GM12878 (cell line): ENCODE results near the gene AP4E1. TPM values are rescaled to one million over a fixed set of nuclear protein-coding genes. Genes with fewer than 3 reads are reported as not detected.

Source experiments
- ATAC-seq: fragments of 200-7000 bp; cut with Tn5 transposase; 3 replicates; pipeline ENCODE4 v1.9.1; 2020; ENCODE audit warnings: mild to moderate bottlenecking, moderate library complexity
- BruUV-seq: library from RNA; stranded (reverse); fragments of 400-500 nt; replicated peaks from 2 replicates; lab custom pipeline; 2021; lab: Mats Ljungman, UMichigan
- CTCF ChIA-PET: fragments of 300-600 bp; sonication (Branson Sonifier 250); formaldehyde crosslinking; extraction: SDS; loops from one replicate; lab custom pipeline; 2021; ENCODE audit warnings: inconsistent platforms; lab: Yijun Ruan, JAX
- POLR2A ChIA-PET: fragments of 350-600 bp; formaldehyde crosslinking; extraction: SDS; loops from one replicate; lab custom pipeline; 2021; ENCODE audit warnings: inconsistent platforms; lab: Charles Lee
- RAD21 ChIA-PET: fragments of 300-600 bp; sonication (Branson Sonifier 250); formaldehyde crosslinking; loops from one replicate; lab custom pipeline; 2023; ENCODE audit warnings: antibody characterized with exemption; ENCODE audit not compliant: unreplicated experiment; lab: Charles Lee
- SMC1A ChIA-PET: fragments of 300-600 bp; sonication (Branson Sonifier 250); formaldehyde crosslinking; loops from one replicate; lab custom pipeline; 2023; ENCODE audit not compliant: unreplicated experiment, uncharacterized antibody; lab: Charles Lee
- DNase-seq: peaks from one replicate; pipeline ENCODE4 v3.0.0-alpha.2; 2011; ENCODE audit warnings: low read depth, low spot score
- FAIRE-seq: peaks from 3 replicates; lab custom pipeline; 2011; peaks lifted over from hg19 to GRCh38; lab: Jason Lieb, UNC
- H2AFZ ChIP-seq: 2 replicates; pipeline ENCODE4 v1.6.0; 2011; ENCODE audit warnings: low read depth, low read length, control low read depth; ENCODE audit not compliant: control insufficient read depth
- H3K27ac ChIP-seq: 2 replicates; pipeline ENCODE4 v1.5.1; 2011; ENCODE audit warnings: control low read depth; ENCODE audit not compliant: control insufficient read depth, insufficient read depth
- H3K27me3 ChIP-seq, 2 experiments: replicated peaks in 1 of 2; 2 replicates each; pipeline versions ENCODE4 v1.6.0 to v1.6.1; 2011; ENCODE audit warnings: low read length in 1 of 2; ENCODE audit not compliant: control insufficient read depth in 2 of 2, insufficient read depth in 2 of 2
- H3K36me3 ChIP-seq, 2 experiments: 2 replicates each; pipeline ENCODE4 v1.5.1; 2011; ENCODE audit warnings: low read length in 1 of 2; ENCODE audit not compliant: control insufficient read depth in 2 of 2, insufficient read depth in 2 of 2
- H3K4me1 ChIP-seq: 2 replicates; pipeline ENCODE4 v1.6.1; 2011; ENCODE audit warnings: mild to moderate bottlenecking, low read length, moderate library complexity, mixed read lengths; ENCODE audit not compliant: control insufficient read depth, insufficient read depth
- H3K4me2 ChIP-seq: 2 replicates; pipeline ENCODE4 v1.6.0; 2011; ENCODE audit warnings: control low read depth; ENCODE audit not compliant: control insufficient read depth, insufficient read depth
- H3K4me3 ChIP-seq: fragments of 200-600 bp; sonication (generic); 2 replicates; pipeline ENCODE4 v1.5.1; 2016
- H3K79me2 ChIP-seq: 2 replicates; pipeline ENCODE4 v1.6.0; 2011; ENCODE audit warnings: low read length; ENCODE audit not compliant: control insufficient read depth, insufficient read depth
- H3K9ac ChIP-seq: 2 replicates; pipeline ENCODE4 v1.8.0; 2011; ENCODE audit warnings: low read length, control low read depth, mixed read lengths; ENCODE audit not compliant: control insufficient read depth, insufficient read depth
- H3K9me3 ChIP-seq: replicated peaks from 3 replicates; pipeline ENCODE4 v1.5.1; 2011; ENCODE audit warnings: mild to moderate bottlenecking, low read length; ENCODE audit not compliant: control insufficient read depth, insufficient read depth
- H4K20me1 ChIP-seq: 2 replicates; pipeline ENCODE4 v1.6.0; 2011; ENCODE audit not compliant: control insufficient read depth, insufficient read depth
- BMI1 ChIP-seq: fragments of 450-650 bp; IDR thresholded peaks from 2 replicates; pipeline ENCODE4 v1.6.1; 2016; ENCODE audit warnings: mild to moderate bottlenecking, moderate library complexity, borderline replicate concordance
- EP300 ChIP-seq, 2 experiments: fragments of 150-350 bp in 1 of 2; IDR thresholded peaks; 2 replicates each; pipeline ENCODE4 v1.6.1; 2011 to 2012; ENCODE audit warnings: low read depth in 2 of 2, low read length in 2 of 2, borderline replicate concordance in 1 of 2, improper control_type of control experiment in 1 of 2, inconsistent platforms in 1 of 2; ENCODE audit not compliant: control insufficient read depth in 1 of 2
- MTA2 ChIP-seq: fragments of 450-650 bp; IDR thresholded peaks from 2 replicates; pipeline ENCODE4 v1.6.1; 2016; ENCODE audit warnings: low read depth, mild to moderate bottlenecking, moderate library complexity
- NFYB ChIP-seq: IDR thresholded peaks from 2 replicates; pipeline ENCODE4 v1.6.1; 2011; ENCODE audit warnings: low read depth, mild to moderate bottlenecking, low read length, improper control_type of control experiment, moderate library complexity; ENCODE audit not compliant: insufficient read depth
- POLR2AphosphoS2 ChIP-seq: IDR thresholded peaks from 2 replicates; pipeline ENCODE4 v1.6.1; 2011; ENCODE audit warnings: low read depth, mild to moderate bottlenecking, low read length, improper control_type of control experiment, moderate library complexity
- RBBP5 ChIP-seq: fragments of 200-600 bp; sonication (generic); conservative IDR thresholded peaks from 2 replicates; pipeline ENCODE4 v1.6.1; 2016
- SIX5 ChIP-seq: IDR thresholded peaks from 2 replicates; pipeline ENCODE4 v1.6.1; 2011; ENCODE audit warnings: mild to moderate bottlenecking, low read depth, low read length, moderate library complexity; ENCODE audit not compliant: severe bottlenecking
- SMARCA5 ChIP-seq: fragments of 450-650 bp; IDR thresholded peaks from 2 replicates; pipeline ENCODE4 v1.6.1; 2017; ENCODE audit warnings: mild to moderate bottlenecking
- SMC3 ChIP-seq: IDR thresholded peaks from 2 replicates; pipeline ENCODE4 v1.6.1; 2011; ENCODE audit warnings: low read length, improper control_type of control experiment, borderline replicate concordance
- SP1 ChIP-seq: IDR thresholded peaks from one replicate; pipeline ENCODE4 v1.6.1; 2011; ENCODE audit warnings: low read depth, low read length
- STAT1 ChIP-seq: fragments of 450-650 bp; conservative IDR thresholded peaks from 2 replicates; pipeline ENCODE4 v1.6.1; 2014; ENCODE audit warnings: antibody characterized with exemption, mild to moderate bottlenecking
- YBX1 ChIP-seq: fragments of 450-650 bp; IDR thresholded peaks from 2 replicates; pipeline ENCODE4 v1.6.1; 2016; ENCODE audit warnings: antibody characterized with exemption
- ZSCAN29 ChIP-seq: fragments of 450-650 bp; IDR thresholded peaks from 2 replicates; pipeline ENCODE4 v1.6.1; 2017; ENCODE audit warnings: mild to moderate bottlenecking, moderate library complexity
- WGBS: methylation state at CpG from one replicate; pipeline ENCODE4 v1.1.6; 2016; ENCODE audit warnings: low lambda C conversion rate; ENCODE audit not compliant: insufficient replicate concordance, insufficient coverage; ENCODE audit errors: missing lambda C conversion rate; 5-methylcytosine and 5-hydroxymethylcytosine counted together
- in situ Hi-C: fragments of 300-500 bp; cut with MboI; formaldehyde crosslinking; loops from 9 replicates; pipeline ENCODE4 v1.14.3; 2018; ENCODE audit warnings: mixed read lengths
- intact Hi-C: fragments of 100-400 bp; cut with micrococcal nuclease; formaldehyde crosslinking; loops from one replicate; pipeline ENCODE4 v1.14.2; 2022; ENCODE audit not compliant: unreplicated experiment
- polyA plus RNA-seq, 11 experiments: library from polyadenylated mRNA; depleted of rRNA in 4 of 11; unstranded in 6 of 11; stranded (reverse) in 5 of 11; fragments of >200 nt; fragmentation: Nextera tagmentation in 4 of 11; fragmentation: Illumina TruSeq in 1 of 11; extraction: Ambion mirVana in 4 of 11; extraction: Trizol in 1 of 11; gene quantifications; 1 replicate in 1 of 11; 2 replicates in 10 of 11; pipeline versions ENCODE4 v1.2.1 to v1.2.3, GENCODE V29; 2011 to 2016; ENCODE audit warnings: inconsistent platforms in 2 of 11, missing spikeins in 2 of 11, low read depth in 1 of 11
- total RNA-seq, 4 experiments: library from RNA; depleted of rRNA in 3 of 4; stranded (reverse); fragments of >200 nt in 3 of 4; fragmentation: Illumina TruSeq in 1 of 4; extraction: Trizol in 1 of 4; gene quantifications; 2 replicates each; pipeline versions ENCODE4 v1.2.1 to v1.2.3, GENCODE V29; 2013 to 2021
- TF ChIP-seq, protein P1 (sequence below): IDR thresholded peaks from 2 replicates; pipeline ENCODE4 v1.6.1; 2012; ENCODE audit warnings: low read length, inconsistent platforms

AP4E1 gene
- total and polyA plus RNA-seq, 10 of the 15 experiments (the other 5 are each of a cell fraction or from before 2014, with no cell fraction given) = 1.2 to 11.4 (median 6.7) TPM

DNA sequence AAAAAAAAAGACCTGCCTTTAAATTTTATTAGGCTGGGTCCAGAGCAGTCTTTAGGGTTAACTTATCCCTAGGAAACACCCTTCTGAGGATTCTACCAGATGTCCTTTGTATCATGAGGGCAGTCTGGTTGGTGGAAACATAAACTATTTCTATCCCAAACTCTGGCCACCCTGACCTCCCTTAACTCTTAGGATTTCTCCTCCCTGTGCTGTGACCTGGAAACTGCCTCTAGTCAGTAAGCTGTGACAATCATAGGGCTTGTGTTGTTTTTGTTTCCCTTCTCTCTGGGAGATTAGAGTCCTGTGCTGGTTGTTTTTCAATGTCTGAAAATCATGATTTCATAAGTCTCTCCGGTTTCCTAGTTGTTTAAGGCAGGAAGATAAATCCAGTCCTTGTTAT lies 108.1 kb downstream of the AP4E1 start:
- ATAC-seq (no peak), DNase-seq (no peak), FAIRE-seq (no peak)
- TF ChIP-seq SMARCA5 = no peak
- TF ChIP-seq EP300 (IDR thresholded peaks at IDR 0.05; ENCODE audit: borderline replicate concordance in 1 of 2, control insufficient read depth in 1 of 2, low read depth in 2 of 2, low read length in 2 of 2) = no peak
- no peak for TF ChIP-seq MTA2
- no peak for TF ChIP-seq SMC3
- TF ChIP-seq POLR2AphosphoS2 = no peak
- TF ChIP-seq ZSCAN29 = no peak
- TF ChIP-seq BMI1 = no peak
- TF ChIP-seq SIX5 = no peak
- TF ChIP-seq, protein P1, sequence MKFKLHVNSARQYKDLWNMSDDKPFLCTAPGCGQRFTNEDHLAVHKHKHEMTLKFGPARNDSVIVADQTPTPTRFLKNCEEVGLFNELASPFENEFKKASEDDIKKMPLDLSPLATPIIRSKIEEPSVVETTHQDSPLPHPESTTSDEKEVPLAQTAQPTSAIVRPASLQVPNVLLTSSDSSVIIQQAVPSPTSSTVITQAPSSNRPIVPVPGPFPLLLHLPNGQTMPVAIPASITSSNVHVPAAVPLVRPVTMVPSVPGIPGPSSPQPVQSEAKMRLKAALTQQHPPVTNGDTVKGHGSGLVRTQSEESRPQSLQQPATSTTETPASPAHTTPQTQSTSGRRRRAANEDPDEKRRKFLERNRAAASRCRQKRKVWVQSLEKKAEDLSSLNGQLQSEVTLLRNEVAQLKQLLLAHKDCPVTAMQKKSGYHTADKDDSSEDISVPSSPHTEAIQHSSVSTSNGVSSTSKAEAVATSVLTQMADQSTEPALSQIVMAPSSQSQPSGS = no peak
- TF ChIP-seq STAT1 = no peak
- TF ChIP-seq RBBP5 = no peak
- no peak for TF ChIP-seq YBX1
- TF ChIP-seq SP1 = no peak
- no peak for TF ChIP-seq NFYB
- H3K4me2 ChIP-seq = no peak overlapping the region
- RAD21 ChIA-PET = no interaction called here
- no peaks in the 10 kb centered on the region for H4K20me1 ChIP-seq
- H3K27me3 ChIP-seq = no peaks in the 10 kb centered on the region
- H3K9me3 ChIP-seq = no peaks in the 10 kb centered on the region; the same call in 2 of the 3 replicates
- H2AFZ ChIP-seq = no peak overlapping the region
- SMC1A ChIA-PET = interaction anchor here (0.6 to 1.4 kb wide), 2 partner anchors 69 to 553 kb away, joined by 3 to 6 read pairs; no protein-coding TSS in a partner anchor
- no TSS peak for BruUV-seq
- CTCF ChIA-PET = no interaction called here
- no peaks in the 10 kb centered on the region for H3K79me2 ChIP-seq
- 53% methylated on average over 1 of the region's 1 CpG for WGBS
- no peak overlapping the region for H3K27ac ChIP-seq
- POLR2A ChIA-PET = no interaction called here
- H3K9ac ChIP-seq = no peak overlapping the region
- no peaks in the 10 kb centered on the region for H3K36me3 ChIP-seq
- in situ Hi-C loops = no loop called here
- intact Hi-C loops = no loop called here
- no peak overlapping the region for H3K4me3 ChIP-seq
- no peaks in the 10 kb centered on the region for H3K4me1 ChIP-seq
